Endodermal cell (in vitro differentiated cells): ENCODE results near the gene DLST. TPM values are rescaled to one million over a fixed set of nuclear protein-coding genes. Genes with fewer than 3 reads are reported as not detected.

Source experiments
- DNase-seq: peaks from one replicate; pipeline ENCODE4 v3.0.0-alpha.2; 2017
- H3K27ac ChIP-seq: 2 replicates; pipeline ENCODE4 v1.5.1; 2013; ENCODE audit warnings: mild to moderate bottlenecking, low read depth, low read length, moderate library complexity
- H3K27me3 ChIP-seq: 2 replicates; pipeline ENCODE4 v1.6.1; 2013; ENCODE audit warnings: mild to moderate bottlenecking, low read length, moderate library complexity; ENCODE audit not compliant: insufficient read depth, control insufficient read depth, poor library complexity, severe bottlenecking
- H3K36me3 ChIP-seq: 2 replicates; pipeline ENCODE4 v1.7.0; 2013; ENCODE audit warnings: mild to moderate bottlenecking, low read length, moderate library complexity; ENCODE audit not compliant: control insufficient read depth, insufficient read depth
- H3K4me1 ChIP-seq: one replicate; pipeline ENCODE4 v1.7.0; 2013; ENCODE audit warnings: low read length; ENCODE audit not compliant: control insufficient read depth, insufficient read depth
- H3K4me3 ChIP-seq: 2 replicates; pipeline ENCODE4 v1.5.1; 2013; ENCODE audit warnings: mild to moderate bottlenecking, low read length, moderate library complexity
- H3K9ac ChIP-seq: 2 replicates; pipeline ENCODE4 v1.6.1; 2013; ENCODE audit warnings: mild to moderate bottlenecking, low read length, moderate library complexity; ENCODE audit not compliant: poor library complexity, severe bottlenecking; ENCODE audit errors: extremely low read depth
- H3K9me3 ChIP-seq: 2 replicates; pipeline ENCODE4 v1.6.1; 2013; ENCODE audit warnings: mild to moderate bottlenecking, low read length, moderate library complexity; ENCODE audit not compliant: control insufficient read depth
- H3K27ac Mint-ChIP-seq: 2 replicates; pipeline ENCODE4 v1.8.0; 2020; ENCODE audit warnings: mixed read lengths
- H3K27me3 Mint-ChIP-seq: 2 replicates; pipeline ENCODE4 v1.8.0; 2021; ENCODE audit warnings: mild to moderate bottlenecking, mixed read lengths; ENCODE audit not compliant: insufficient read depth
- H3K36me3 Mint-ChIP-seq: 2 replicates; pipeline ENCODE4 v1.8.0; 2020; ENCODE audit warnings: low read depth, mixed read lengths
- H3K4me1 Mint-ChIP-seq: 2 replicates; pipeline ENCODE4 v1.8.0; 2020; ENCODE audit warnings: mixed read lengths
- H3K4me3 Mint-ChIP-seq: 2 replicates; pipeline ENCODE4 v1.8.0; 2020; ENCODE audit warnings: mild to moderate bottlenecking, moderate library complexity, mixed read lengths
- H3K9me3 Mint-ChIP-seq: 2 replicates; pipeline ENCODE4 v1.8.0; 2020; ENCODE audit warnings: mild to moderate bottlenecking, mixed read lengths
- CTCF ChIP-seq: fragments of 200-600 bp; sonication (generic); conservative IDR thresholded peaks from 2 replicates; pipeline ENCODE4 v1.5.0; 2021; ENCODE audit warnings: antibody characterized with exemption, mild to moderate bottlenecking
- WGBS, 2 experiments: methylation state at CpG; one replicate each; pipeline versions ENCODE4 v1.1.5 to v1.1.7; 2013; ENCODE audit warnings: missing lambda C conversion rate in 2 of 2, mixed read lengths in 1 of 2; ENCODE audit not compliant: insufficient coverage in 1 of 2, insufficient read length in 1 of 2; 5-methylcytosine and 5-hydroxymethylcytosine counted together
- total RNA-seq, 2 donors: library from RNA; stranded (reverse); fragmentation: NEBNext Ultra II Directional in 1 of 2; extraction: Animal tissue kit (Norgen Biotek cat#: 25700) in 1 of 2; gene quantifications; 2 replicates in 1 of 2; 3 replicates in 1 of 2; pipeline ENCODE4 v1.2.1, GENCODE V29; 2021

Gene DLST
- total RNA-seq, 2 donors from 2014 or later, result 119 to 126 TPM

GRCh38 chr14:74912801-74913200 lies 31.1 kb downstream of the DLST start:
- Histone ChIP-seq H3K9me3 (no peaks in the 10 kb centered on the region), H3K36me3 (no peaks in the 10 kb centered on the region), H3K27ac (no peak overlapping the region), H3K4me3 (no peak overlapping the region), H3K27me3 (no peaks in the 10 kb centered on the region), H3K9ac (no peak overlapping the region), H3K4me1 (peaks cover 8% of the 10 kb centered on the region)
- Mint-ChIP-seq H3K4me1 (peaks cover 4% of the 10 kb centered on the region), H3K27me3 (no peaks in the 10 kb centered on the region), H3K27ac (no peak overlapping the region), H3K4me3 (no peak overlapping the region), H3K9me3 (no peaks in the 10 kb centered on the region), H3K36me3 (peaks cover 3% of the 10 kb centered on the region)
- DNase-seq, result no peak
- WGBS, 2 experiments, result 89 to 92% methylated on average over 8 to 10 of the region's 10 CpGs
- TF ChIP-seq CTCF, result no peak

- Histone ChIP-seq H3K36me3 (no peaks in the 10 kb centered on the region), H3K27ac (no peak overlapping the region), H3K4me1 (peaks cover 8% of the 10 kb centered on the region), H3K9me3 (no peaks in the 10 kb centered on the region), H3K9ac (no peak overlapping the region), H3K27me3 (no peaks in the 10 kb centered on the region), H3K4me3 (no peak overlapping the region)
- peaks cover 3% of the 10 kb centered on the region for H3K36me3 Mint-ChIP-seq
- H3K9me3 Mint-ChIP-seq, result no peaks in the 10 kb centered on the region
- WGBS, 2 experiments, result 70 to 78% methylated on average over 5 of the region's 5 CpGs
- DNase-seq, result no peak
- no peak overlapping the region for H3K27ac Mint-ChIP-seq
- no peak overlapping the region for H3K4me3 Mint-ChIP-seq
- peaks cover 4% of the 10 kb centered on the region for H3K4me1 Mint-ChIP-seq
- no peak for TF ChIP-seq CTCF
- no peaks in the 10 kb centered on the region for H3K27me3 Mint-ChIP-seq
These were observed 31.7 kb downstream of the DLST start for GRCh38 chr14:74913393-74913910.

- DNase-seq, result peak; percentile 84
- 76 to 79% methylated on average over 3 to 6 of the region's 6 CpGs for WGBS, 2 experiments
- peaks cover 4% of the 10 kb centered on the region for H3K4me1 Mint-ChIP-seq
These were observed 32.4 kb downstream of the DLST start for GRCh38 chr14:74913986-74914573.

More at GRCh38 chr14:74913986-74914573, 32.4 kb downstream of the DLST start:
- no peaks in the 10 kb centered on the region for H3K27me3 ChIP-seq
- no peak overlapping the region for H3K4me3 ChIP-seq
- TF ChIP-seq CTCF, result peak; percentile 86
- H3K4me3 Mint-ChIP-seq, result no peak overlapping the region
- H3K36me3 ChIP-seq, result no peaks in the 10 kb centered on the region
- no peaks in the 10 kb centered on the region for H3K27me3 Mint-ChIP-seq
- H3K9ac ChIP-seq, result no peak overlapping the region
- no peak overlapping the region for H3K27ac ChIP-seq
- H3K9me3 Mint-ChIP-seq, result no peaks in the 10 kb centered on the region
- peaks cover 3% of the 10 kb centered on the region for H3K36me3 Mint-ChIP-seq
- H3K9me3 ChIP-seq, result no peaks in the 10 kb centered on the region
- H3K27ac Mint-ChIP-seq, result no peak overlapping the region
- peaks cover 8% of the 10 kb centered on the region for H3K4me1 ChIP-seq
